LNCaP clone FGC (cell line): Measurements from ENCODE around the gene FNDC4.

ENCODE experiments used
- DNase-seq: peaks from one replicate; pipeline ENCODE4 v3.0.0-alpha.2; 2011; ENCODE audit warnings: low read depth
- H3K4me3 ChIP-seq: 2 replicates; pipeline ENCODE4 v1.5.1; 2011; ENCODE audit warnings: mild to moderate bottlenecking, low read depth, low read length, control low read depth
- CTCF ChIP-seq: IDR thresholded peaks from 2 replicates; pipeline ENCODE4 v1.5.1; 2012; ENCODE audit warnings: mild to moderate bottlenecking; ENCODE audit not compliant: control insufficient read depth, insufficient read depth; ENCODE audit errors: extremely low read depth

Gene FNDC4

GRCh38 chr2:27502142-27502541 is 7.1 kb upstream of the FNDC4 start:
- no peak for TF ChIP-seq CTCF
- DNase-seq: no peak
- H3K4me3 ChIP-seq: no peak overlapping the region

DNA sequence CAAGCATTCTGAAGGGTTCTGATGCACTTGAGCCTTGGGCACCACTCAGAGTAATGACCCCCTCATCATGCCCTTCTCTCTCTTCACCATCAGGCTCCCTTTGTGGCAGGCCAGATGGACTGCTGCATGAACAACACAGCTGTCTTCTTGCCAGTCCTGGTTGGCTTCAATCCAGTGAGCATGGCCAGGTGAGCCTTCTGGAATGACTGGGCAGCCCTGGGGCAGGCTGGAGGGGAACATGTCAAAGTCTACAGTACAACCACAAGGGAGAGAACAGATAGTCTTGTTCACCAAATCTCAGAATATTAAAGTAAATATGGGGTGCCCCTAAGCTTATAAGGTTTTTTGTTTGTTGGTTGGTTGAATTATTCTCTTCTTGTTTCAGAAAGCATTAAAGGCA is 6.0 kb upstream of the FNDC4 start:
- no peak overlapping the region for H3K4me3 ChIP-seq
- TF ChIP-seq CTCF: no peak
- DNase-seq: peak; percentile 30

GRCh38 chr2:27498975-27499374 is 4.0 kb upstream of the FNDC4 start:
- no peak for DNase-seq
- no peak for TF ChIP-seq CTCF
- H3K4me3 ChIP-seq: no peak overlapping the region

- no peak overlapping the region for H3K4me3 ChIP-seq
- no peak for DNase-seq
- TF ChIP-seq CTCF: no peak
These were observed 2.3 kb upstream of the FNDC4 start for GRCh38 chr2:27497288-27497627.

DNA sequence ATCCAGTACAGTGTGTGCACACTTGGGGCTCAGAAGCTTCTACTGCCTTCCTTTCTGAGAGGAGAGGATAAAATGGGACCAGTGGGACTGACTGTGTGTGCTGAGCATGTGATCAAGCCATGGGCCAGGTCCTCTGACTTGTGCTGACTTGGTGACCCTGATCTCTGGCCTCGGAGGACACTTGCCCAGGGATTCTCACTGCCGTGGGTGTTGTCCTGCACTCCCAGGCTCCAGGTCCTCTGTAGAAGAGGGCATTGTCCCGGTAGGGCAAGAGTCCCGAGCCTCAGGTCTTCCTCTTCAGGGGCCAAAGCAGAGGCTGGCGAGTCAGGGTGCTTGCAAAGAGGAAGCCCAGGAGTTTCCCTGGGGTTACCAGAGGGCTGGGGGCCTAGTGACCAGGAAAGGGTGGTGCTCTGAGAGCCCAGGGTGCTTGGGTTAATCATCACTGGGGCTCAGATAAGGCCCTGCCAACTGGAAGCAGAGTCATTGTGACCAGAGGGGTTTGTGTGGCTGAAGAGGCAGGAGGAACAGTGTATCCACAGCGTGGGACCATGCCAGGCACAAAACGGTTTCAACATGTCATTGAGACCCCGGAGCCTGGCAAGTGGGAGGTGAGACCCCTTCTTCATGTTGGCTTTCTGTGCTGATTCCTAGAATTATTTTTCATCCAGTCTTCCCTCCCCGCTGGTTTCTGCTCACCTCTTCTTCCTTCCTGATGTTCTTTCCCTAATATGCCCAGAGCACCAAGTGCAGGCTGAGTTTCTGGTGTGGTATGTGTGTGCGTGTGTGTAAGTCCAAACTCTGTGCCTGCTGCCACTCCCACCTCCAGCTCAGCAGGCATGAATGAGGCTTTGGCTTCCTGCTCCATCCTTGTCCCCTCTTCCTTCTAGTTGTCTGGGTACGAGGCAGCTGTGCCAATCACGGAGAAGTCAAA is 1.6 kb upstream of the FNDC4 start, which contains the start of gene GCKR:
TSS of gene GCKR (plus strand) at position 483 of the 931 bp plus-strand sequence. CDS start at position 549, 66 bp downstream.
- no peak for DNase-seq
- no peak within 1 kb of the TSS for H3K4me3 ChIP-seq

DNA sequence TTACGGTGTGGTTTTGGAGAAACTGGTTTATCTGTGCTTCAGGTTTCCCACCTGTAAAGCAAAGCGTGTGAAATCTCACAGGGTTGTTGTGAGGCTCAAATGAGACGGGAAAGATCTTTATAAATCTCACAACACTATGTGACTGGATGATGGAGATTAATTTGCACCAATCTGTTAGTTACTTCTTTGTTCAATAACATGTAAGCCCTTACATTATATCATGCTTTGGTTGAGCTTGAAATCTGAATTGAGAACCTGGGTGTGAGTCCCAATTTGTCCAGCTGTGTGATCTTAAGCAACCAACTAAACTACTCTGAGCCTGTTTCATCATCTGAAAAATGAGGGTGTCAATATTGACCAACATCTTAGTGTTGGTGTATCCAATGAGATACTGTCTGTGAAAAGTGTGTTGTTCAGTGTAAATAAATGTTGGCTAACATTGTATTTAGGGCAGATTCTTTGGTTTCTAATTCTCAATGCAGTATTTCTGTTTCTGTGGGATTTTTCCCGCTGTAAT is 898 bp upstream of the FNDC4 start:
- DNase-seq: no peak
- H3K4me3 ChIP-seq: no peak overlapping the region
- no peak for TF ChIP-seq CTCF

More for the DNA sequence above, 1.6 kb upstream of the FNDC4 start, which contains the start of gene GCKR:
- TF ChIP-seq CTCF: no peak
